Measurements from ENCODE around the gene SLX9.

The SLX9 gene

DNA sequence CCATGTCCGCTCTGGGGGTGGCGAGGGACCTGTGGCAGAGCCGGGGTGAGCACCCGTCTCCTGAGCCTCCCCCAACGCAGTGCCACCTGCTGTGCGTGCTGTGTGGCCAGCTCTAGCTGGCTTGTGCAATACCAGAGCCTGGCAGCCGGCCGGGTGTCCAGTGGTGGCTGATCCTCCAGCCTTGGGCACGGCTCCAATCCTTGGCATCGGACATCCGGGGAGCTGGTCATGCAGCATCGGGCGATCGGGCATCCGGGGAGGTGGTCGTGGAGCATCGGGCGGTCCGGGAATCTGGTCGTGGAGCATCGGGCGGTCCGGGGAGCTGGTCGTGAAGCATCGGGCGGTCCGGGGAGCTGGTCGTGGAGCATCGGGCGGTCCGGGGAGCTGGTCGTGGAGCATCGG, 8.1 kb downstream of the SLX9 start:
- DNase-seq: no peak

DNA sequence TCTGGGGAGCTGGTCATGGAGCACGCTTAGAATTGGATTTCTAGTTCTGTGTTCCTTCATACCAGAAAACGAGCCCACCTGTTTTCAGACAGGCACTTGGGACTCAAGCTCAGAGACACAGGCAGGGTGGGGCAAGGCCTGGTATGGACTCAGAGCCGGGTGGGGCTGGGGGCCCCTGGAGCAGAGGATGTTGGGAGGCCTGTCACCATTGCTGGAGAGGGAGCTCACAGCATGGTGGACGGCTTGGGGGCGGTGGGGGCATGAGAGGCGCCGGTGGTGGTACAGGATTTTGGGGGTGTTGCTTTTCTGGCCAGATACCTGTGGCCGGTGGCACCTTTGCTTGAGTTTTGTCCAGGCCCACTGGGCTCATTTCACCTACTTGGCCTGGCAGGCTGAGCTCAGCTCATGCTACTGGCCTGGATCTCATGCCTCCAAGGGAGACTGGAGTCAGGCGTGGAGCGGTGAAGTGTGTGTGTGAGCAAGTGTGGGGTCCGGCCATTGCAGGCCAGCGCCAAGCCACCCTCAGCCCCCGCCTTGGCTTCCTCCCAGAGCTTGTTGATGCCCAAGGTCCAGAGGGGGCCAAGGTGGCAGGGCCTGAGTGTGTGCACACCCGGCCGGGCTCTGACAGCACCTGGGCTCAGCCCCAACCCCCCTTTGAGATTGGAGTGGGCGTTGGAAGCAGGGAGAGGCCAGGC, 8.7 kb downstream of the SLX9 start:
- no peak for DNase-seq

DNA sequence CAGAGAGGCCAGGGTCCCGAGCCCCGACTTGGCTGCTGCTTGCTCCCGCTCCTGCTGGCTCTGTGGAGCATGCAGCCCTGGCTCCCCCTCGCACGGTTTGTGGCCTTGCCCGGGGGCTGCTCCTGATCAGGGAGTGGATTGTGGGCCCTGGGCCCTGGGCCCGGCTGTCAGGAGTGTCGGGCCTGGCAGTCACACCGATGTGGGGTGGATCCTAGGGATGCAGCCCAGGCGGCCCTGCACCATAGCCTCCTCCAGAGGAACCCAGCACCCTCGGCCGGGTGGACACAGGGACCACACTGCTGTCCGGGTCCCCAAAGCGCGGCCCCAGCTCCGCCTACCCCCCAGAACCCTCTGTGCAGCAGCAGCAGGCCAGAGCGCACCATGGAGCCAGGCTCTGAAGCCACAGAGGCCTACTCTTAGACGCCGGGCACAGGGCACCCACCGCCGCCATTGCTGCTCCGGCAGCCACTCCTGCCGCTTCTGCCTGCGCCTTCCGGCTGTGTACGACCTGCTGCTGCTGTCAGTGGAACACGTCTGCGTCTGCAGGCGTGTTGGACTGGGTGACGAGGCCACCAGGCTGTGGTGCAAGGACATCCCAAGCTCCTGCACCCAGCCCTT, 9.4 kb downstream of the SLX9 start:
- DNase-seq: no peak

DNA sequence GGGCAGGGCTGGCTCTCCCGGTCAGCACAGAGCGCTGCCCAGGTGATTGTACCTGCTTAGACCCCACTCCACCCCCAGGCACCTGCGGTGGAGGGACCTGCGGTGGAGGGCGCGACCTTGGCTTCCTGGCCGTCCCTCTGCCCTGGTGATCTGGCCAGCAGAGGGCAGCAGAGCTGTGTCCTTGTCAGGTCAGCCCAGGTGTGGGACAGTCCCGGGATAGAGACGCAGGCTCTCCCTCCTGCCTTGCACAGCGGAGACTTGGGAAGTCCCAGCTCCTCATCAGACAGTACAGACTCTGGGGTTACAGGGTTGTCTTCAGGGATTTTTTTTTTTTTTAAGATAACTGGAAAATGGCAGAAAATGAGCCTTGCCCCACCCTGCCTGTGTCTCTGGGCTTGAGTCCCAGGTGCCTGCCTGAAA, 10.0 kb downstream of the SLX9 start:
- DNase-seq: peak; percentile 40 to 62

DNA sequence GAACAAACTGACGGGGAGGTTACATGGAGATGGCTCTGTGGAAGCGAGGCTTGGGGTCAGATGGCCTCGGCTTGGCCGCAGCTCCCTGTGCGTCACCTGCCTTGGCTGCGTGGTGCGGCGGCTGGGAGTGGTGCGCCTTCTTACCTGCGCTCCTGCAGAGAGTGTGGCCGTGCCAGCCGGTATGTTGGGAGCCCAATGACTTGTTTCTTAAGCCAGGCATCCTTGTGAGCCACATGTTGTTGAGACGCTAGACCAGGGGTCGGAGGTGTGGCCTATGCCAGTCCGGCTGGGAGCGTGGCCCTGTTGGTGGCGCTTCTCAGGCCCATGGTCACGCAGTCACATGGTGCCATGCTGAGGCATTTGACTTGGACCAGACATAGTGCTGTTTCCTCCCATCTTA, 10.5 kb downstream of the SLX9 start:
- DNase-seq: no peak

DNA sequence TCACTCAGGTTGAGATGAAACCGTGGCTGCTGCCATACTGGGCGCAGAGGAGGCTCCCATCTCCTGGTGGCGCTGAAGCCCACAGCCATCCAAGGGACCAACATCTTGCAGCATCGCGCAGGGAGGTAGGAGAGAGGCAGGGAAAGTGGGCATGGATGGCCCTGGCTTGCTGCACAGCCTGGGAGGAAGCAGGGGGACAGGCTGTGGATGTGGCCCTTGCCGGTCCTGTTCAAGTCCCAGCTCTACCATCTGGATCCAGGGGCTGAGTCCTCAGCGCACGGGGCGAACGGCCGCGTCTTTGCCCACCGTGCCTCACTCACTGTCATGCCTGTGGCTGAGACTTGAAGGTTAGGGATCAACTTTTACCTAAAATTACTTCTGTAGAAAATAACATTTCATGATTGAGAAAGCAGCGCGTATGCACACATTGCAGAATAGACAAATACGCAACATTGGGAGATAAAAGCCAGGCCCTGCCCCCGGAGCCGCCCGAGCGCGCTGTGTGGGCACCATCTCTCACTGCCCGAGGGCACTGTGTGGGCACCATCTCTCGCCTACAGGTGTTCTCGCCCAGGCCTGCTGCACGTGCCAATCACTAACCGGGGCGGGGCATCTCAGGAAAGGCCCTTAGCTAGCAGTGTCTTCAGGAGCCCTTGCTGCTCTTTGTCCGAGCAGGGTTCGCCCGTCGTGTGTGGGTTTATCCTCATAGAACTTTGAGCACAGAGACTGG, 11.5 kb downstream of the SLX9 start:
- DNase-seq: no peak

DNA sequence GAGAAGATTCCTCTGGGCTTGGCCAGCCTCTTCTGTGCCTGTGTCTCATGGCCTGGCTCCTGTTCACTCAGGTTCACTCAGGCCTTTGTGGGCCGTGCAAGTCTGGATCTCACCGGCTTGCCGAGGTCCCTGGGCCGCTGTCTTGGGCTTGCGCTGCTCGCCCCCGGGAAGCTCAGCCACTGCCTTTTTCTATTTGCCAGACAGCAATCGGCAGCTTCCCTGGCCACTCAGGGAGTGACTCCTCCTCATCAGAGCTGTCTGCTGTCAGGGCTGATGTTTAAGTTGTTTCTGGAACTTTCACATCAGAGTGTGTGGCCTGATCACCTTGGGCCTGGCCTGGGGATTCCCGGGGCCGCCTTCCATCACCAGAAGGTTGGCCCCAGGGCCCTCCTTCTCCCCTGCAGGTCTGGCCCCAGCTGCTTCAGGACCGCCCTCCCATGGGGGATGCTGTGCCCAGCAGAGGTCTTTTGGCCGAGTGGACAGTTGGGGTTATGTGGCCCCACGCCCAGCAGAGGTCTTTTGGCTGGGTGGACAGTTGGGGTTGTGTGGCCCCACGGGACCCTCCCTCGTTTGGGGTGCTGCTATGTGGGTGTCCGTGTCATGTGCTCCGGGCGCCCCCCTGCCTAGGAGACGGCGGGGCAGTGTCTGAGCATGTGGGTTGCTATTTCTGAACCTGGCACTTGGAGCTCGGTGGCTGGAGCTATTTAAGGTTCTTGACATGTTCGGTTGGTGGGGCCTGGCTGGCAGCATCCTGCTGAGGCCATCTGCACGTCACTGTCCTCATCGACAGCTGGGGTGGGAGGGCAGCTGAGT, 12.5 kb downstream of the SLX9 start:
- no peak for DNase-seq

DNA sequence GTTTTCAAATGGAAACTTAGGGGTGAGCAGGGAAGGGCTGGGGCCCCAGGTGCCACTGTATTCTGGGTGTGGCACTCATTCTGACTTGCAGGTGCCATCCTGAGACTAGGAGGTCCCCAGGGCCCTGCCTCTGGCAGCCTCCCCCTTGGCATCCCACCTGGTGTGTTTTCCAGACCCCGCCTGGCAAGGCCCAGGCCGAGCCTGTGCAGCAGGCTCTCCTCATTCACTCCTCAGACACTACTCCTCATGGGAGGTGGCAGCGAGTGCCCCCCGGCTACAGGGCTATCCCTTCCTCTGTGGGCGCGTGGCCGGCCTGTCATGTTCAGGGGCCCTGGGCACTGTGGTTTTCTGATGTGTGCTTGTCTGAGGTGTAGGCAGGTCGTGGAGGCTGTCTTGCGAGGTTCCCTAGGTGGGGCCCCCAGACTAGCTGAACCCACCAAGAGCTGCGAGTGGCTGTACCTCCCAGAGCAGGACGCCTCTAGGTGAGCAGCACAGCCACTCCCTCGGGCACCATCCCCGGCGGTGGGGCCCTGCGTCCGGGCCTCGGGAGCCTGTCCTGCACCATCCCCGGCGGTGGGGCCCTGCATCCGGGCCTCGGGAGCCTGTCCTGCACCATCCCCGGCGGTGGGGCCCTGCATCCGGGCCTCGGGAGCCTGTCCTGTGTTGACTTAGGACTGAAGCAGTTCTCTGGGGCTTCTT, 13.2 kb downstream of the SLX9 start:
- no peak for DNase-seq

DNA sequence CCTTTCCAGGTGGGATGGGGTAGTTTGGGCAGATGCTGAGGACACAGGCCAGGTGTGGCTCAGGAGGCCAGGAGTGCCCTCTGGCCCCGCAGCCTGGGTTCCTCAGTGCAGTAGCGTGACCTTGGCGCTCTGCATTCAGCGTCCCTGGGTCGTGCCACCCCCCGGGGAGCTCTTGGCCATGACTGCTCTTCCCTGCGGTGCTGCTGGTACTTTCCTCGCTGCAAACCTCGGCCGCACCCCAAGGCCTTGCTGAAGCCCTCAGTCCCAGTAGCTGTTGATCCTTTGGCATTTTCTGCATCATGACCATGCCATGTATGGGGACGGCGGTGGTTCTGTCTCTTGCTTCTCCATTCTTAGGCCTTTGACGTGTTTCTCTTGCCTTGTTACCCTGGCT, 13.8 kb downstream of the SLX9 start:
- no peak for DNase-seq

DNA sequence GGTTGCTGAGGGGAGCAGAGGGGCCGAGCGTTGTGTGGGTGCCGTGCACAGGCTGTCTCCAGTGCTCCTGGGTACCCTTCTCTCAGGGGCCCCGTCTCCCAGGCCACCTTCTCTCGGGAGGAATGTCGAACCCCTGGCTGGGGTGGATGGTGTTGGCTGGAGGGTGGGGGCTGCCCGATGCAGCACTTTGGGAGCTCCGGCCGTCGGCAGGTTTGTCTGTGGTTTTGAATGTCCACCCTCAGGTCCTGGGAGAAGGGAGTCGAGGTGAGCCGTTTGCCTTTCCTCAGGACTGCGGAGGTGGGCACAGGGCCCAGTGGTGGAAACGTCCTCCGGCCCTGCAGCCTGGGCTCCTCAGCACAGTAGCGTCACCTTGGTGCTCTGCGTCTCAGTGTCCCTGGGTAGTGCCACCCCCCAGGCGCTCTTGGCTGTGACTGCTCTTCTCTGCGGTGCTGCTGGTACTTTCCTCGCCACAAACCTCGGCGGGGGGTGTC, 14.5 kb downstream of the SLX9 start:
- no peak for DNase-seq

DNA sequence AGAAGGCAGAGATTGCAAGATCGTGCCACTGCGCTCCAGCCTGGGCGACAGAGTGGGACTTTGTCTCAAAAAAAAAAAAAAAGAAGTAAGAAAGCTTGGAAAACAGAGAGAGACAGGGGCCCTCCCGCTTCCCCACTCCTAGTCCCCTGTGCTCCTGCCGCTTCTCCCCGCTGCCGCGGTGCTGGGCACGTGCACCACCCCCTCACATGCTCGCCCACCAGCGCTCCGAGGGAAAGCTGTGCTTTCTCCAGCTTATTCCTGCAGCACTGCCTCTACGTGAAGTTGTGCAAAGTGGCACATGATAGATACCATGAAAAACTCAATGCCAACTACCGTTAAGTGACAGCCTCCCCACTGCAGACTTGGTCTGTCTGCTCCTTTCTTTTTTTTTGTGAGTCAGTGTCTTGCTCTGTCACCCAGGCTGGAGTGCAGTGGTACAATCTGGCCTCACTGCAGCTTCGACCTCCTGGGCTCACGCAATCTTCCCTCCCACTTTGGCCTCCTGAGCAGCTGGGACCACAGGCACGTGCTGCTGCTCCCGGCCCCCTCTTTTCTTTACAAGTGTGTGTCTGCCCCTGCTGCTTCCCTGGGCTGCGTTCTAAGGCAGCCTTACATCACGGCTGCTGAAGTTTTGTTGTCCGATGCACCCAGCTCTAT, 15.4 kb downstream of the SLX9 start:
- no peak for DNase-seq

DNA sequence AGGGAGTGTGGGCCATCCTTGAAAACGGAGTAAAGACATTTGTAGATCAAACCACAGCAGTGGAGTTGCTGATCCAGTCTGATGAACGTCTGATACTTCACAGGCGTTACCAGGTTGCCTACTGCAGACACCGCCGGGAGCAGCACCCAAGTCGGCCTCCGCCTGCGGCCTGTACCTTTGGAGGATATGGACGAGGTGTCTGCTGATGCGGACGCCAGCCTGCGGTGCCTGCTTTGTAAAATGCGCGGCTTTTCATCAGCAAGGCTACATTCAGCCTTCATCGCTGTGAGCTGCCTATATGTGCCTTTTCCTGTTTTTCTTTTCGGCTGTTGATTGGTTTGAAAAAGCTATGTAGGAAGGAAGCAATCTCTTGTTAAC, 16.0 kb downstream of the SLX9 start:
- DNase-seq: no peak

DNA sequence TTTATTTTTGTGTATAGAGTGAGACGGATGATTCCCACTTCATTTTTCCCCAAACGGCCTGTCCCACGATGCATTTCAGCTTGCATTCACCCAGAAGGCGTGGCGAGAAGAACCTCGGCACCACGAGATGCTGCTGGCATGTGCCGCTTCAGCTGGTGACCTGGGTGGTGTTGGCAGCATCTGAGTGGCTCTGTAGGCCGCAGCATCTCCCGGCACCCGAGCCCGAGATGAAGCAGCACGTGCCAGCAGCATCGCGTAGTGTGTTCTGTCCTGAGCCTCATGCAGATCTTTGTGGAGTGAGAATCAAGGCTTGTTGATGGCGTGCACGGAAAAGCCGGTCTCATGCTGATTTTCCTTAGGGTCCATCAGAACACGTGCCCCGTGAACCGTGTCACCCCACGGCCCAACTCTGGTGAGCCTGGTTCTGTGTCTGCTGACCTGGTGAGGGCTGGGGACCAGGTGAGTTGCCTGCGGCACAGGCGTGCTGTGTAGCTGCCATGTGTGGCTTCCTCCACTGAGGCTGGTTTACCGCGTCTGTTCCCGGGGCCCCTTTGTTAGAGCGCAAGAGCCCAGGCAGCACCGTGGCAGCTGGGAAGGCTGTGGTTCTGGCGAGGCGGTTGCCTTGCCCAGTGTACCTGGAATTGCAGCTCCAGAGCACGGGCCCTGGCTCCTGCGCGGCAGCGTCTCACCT, 16.7 kb downstream of the SLX9 start:
- no peak for DNase-seq

DNA sequence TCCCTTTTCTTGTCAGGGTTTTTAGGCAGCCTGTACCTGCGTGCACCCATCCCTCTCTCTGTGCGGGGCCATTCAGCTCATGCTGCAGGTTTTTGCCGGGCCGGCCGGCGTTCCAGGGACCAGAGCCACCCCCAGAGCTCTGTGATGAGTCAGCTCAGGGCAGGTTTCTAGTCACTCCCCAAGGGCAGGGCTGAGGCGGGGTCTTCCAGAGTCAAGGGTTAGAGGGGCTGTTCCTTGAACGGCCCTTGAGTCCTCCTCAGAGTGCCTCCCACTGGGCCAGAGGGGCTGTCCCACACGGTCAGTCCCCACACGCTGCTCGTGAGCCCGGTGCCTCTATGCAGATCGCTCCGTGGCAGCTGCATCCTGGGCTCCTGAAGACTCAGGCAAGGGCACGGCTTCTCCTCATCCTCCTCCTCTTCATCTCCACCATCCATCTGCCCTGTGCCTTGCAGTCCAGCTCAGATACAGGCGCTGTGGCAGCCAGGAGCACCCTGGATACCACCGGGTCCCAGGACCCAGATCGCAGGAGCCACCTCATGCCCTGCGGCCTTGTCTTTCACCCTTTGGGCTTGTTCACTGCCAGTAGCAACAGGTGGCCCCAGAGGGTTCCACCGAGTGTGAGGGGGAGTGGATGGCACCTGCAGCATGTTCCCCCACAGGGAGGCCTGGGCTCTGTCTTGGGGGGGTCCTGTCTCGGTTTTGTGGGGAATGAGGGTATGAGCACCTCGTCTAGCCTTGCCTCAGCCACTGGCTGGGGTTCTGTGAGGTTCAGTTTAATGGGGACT, 17.4 kb downstream of the SLX9 start:
- no peak for DNase-seq

DNA sequence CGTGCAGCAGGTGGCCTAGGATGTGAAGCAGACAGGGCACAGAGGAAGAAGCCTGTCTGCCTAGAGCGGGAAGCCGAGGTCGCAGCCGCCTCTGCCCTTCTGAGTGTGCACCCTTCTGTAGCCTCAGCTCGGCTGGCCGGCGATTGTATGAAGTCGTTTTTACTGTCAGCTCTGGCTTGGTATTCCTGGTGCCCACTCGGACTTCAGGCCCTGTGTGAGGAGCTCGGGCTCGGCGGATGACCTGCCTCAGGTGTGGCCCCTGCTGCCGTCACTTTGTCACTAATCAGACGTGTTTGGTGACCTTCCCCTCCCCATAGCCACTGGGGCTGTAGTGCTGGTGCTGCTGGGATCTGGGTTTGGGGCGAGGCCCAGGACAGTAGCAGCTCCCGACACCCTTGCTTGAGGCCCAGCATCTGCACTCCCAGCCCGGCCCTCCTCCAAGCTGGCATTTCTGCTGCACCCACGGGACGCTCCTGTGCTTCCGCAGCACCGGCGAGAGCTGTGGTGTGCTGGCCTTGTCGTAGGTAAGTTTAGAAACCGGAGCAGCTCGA, 18.1 kb downstream of the SLX9 start:
- no peak for DNase-seq

DNA sequence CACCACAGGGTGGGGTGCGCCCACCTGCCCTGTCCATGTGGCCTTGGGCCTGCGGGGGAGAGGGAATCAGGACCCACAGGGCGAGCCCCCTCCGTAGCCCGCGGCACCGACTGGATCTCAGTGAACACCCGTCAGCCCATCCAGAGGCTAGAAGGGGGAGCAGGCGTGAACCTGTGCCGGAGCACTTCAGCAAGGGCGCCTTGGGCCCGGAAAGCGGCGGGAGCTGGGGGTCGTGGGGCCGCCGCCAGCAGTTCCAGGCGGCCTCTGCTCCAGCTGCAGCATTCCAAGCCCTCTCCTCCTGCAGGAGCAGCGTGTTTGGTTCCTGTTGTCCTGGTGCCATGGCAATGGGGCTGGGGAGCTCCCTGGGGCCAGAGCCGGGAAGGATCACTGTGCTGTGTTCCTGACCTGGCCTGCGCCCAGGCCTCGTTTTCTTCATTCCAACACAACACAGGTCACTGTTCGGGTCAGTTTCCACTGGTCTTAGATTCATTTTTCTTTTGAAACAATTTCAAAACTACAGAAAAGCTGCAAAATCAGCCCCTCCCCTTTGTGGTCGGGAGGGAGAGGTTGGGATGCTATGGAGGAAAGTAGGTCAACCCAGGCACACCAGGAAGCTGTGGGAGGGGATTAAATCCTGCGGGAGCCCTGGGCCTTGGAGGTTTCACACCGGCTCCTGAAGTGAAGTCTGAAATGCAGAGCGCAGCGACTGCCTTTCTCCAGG, 18.8 kb downstream of the SLX9 start:
- no peak for DNase-seq

DNA sequence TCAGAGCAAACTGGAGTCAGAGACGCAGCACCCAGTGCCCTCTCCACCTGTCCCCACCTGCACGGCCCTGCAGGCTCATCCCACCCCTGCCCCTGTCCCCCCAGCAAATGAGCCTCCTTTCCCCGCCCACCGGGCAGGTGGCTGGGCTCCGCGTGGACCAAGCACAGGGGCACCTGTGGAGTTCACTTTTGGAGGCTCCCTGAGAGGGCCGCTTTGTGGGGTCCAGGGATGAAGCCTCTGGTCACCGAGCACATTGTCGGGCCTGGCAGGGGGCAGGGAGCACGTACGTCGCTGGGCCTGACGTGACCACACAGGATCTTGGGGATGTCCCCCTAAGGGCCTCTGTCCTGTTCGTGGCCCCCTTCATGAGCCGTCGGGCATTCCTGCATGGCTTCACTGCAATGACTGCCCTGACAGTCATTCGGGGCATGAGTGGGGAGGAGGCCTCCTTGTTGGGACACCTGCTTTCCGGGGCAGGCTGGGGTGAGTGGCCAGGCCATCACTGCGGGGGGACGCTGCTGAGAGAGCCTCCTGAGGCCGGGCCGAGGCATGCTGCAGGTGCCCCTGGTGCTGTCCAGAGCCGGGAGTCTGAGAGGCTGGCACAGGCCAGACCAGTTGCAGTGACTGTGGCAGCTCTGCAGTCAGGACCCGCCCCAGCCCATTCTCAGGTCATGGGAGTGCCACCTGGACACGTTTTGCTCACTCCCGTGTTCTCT, 19.7 kb downstream of the SLX9 start:
- DNase-seq: no peak

Data from inflammatory macrophage (primary cell).